IMR-90 (cell line): ENCODE measurements around the gene TM7SF2.

ENCODE experiments used
- BHLHE40 ChIP-seq: fragments of 150-350 bp; IDR thresholded peaks from 2 replicates; pipeline ENCODE4 v1.6.1; 2016; ENCODE audit warnings: mild to moderate bottlenecking, low read depth, low read length
- MXI1 ChIP-seq: IDR thresholded peaks from 2 replicates; pipeline ENCODE4 v1.6.1; 2012; ENCODE audit warnings: low read depth, mild to moderate bottlenecking, low read length, moderate library complexity, borderline replicate concordance
- POLR2A ChIP-seq: IDR thresholded peaks from 2 replicates; pipeline ENCODE4 v1.6.1; 2012; ENCODE audit warnings: mild to moderate bottlenecking, low read depth, low read length
- RAD21 ChIP-seq: IDR thresholded peaks from 2 replicates; pipeline ENCODE4 v1.6.1; 2012; ENCODE audit warnings: low read length, improper control_type of control experiment
- SMC3 ChIP-seq: fragments of 150-350 bp; IDR thresholded peaks from 2 replicates; pipeline ENCODE4 v1.6.1; 2016; ENCODE audit warnings: low read depth, mild to moderate bottlenecking, antibody characterized with exemption, low read length, moderate library complexity
- TF ChIP-seq, protein P1 (sequence below): conservative IDR thresholded peaks from 2 replicates; pipeline ENCODE4 v1.5.1; 2012; ENCODE audit warnings: mild to moderate bottlenecking, low read depth, low read length, improper control_type of control experiment

DNA sequence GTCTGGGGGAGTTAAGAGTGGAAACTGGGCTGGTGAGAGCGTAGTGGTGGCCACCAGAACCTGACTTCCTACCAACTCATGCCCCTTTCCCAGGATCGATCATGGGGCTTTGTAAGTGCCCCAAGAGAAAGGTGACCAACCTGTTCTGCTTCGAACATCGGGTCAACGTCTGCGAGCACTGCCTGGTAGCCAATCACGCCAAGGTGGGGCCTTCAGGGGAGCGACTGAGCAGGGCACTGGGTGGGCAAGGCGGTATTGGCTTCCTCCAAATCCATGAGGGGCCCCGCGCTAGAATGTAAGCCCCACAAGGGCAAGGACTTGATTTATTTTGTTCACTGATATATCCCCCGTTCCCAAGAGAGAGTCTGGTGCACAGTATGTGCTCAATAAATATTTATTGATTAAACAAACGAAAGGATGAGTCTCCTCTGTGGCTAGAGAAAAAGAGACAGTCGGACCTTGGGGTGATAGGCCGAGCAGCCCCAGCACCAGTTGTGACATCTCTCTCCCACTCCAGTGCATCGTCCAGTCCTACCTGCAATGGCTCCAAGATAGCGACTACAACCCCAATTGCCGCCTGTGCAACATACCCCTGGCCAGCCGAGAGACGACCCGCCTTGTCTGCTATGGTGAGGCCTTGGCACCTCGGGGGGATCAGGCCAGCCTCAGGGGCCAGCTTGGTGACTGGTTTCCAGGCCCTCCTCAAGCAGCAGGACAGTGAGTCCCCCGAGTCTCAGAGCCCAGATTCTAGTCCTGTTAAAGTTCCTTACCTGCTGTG, 26.9 kb upstream of the TM7SF2 start:
- TF ChIP-seq, protein P1, sequence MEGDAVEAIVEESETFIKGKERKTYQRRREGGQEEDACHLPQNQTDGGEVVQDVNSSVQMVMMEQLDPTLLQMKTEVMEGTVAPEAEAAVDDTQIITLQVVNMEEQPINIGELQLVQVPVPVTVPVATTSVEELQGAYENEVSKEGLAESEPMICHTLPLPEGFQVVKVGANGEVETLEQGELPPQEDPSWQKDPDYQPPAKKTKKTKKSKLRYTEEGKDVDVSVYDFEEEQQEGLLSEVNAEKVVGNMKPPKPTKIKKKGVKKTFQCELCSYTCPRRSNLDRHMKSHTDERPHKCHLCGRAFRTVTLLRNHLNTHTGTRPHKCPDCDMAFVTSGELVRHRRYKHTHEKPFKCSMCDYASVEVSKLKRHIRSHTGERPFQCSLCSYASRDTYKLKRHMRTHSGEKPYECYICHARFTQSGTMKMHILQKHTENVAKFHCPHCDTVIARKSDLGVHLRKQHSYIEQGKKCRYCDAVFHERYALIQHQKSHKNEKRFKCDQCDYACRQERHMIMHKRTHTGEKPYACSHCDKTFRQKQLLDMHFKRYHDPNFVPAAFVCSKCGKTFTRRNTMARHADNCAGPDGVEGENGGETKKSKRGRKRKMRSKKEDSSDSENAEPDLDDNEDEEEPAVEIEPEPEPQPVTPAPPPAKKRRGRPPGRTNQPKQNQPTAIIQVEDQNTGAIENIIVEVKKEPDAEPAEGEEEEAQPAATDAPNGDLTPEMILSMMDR = no peak
- TF ChIP-seq RAD21 (no peak), POLR2A (no peak), MXI1 (no peak), SMC3 (no peak), BHLHE40 (no peak)
